T-cell (primary cell): ENCODE measurements around the gene BOLA1. TPM values are rescaled to one million over a fixed set of nuclear protein-coding genes. Genes with fewer than 3 reads are reported as not detected.
"Not testable (repeated sequence)": the region's sequence is repeated elsewhere in the genome, so short reads cannot be mapped to it uniquely, and the experiment has no call there.

Experiments
- ATAC-seq, 4 experiments: fragments of 200-7000 bp in 3 of 4; fragments of 150-1000 bp in 1 of 4; cut with Tn5 transposase; replicated peaks in 1 of 4; 1 replicate in 3 of 4; 2 replicates in 1 of 4; pipeline ENCODE4 v1.10.0; 2021; ENCODE audit warnings: moderate library complexity in 3 of 4, mild to moderate bottlenecking in 2 of 4, moderate number of reproducible peaks in 1 of 4
- CTCF ChIA-PET, 2 donors: fragments of 300-600 bp; sonication (Branson Sonifier 250); formaldehyde crosslinking; loops; one replicate each; lab custom pipeline; 2022; ENCODE audit warnings: antibody characterized with exemption in 2 of 2; lab: Charles Lee
- POLR2A ChIA-PET, 2 donors: fragments of 300-600 bp; sonication (Branson Sonifier 250); formaldehyde crosslinking; loops; one replicate each; lab custom pipeline; 2022; ENCODE audit warnings: antibody characterized with exemption in 2 of 2; lab: Charles Lee
- DNase-seq, 35 experiments: peaks; one replicate each; pipeline versions ENCODE4 v3.0.0 to v3.0.0-alpha.2; 2013 to 2023
- H3K27ac ChIP-seq: one replicate; pipeline ENCODE4 v1.5.1; 2013; ENCODE audit warnings: low read length
- H3K27me3 ChIP-seq, 2 experiments: replicated peaks in 1 of 2; 1 replicate in 1 of 2; 2 replicates in 1 of 2; pipeline versions ENCODE4 v1.6.1 to v1.7.0; 2013; ENCODE audit warnings: low read length in 1 of 2, mixed read lengths in 1 of 2; ENCODE audit not compliant: control insufficient read depth in 2 of 2, insufficient read depth in 2 of 2; ENCODE audit errors: extremely low read depth in 1 of 2
- H3K36me3 ChIP-seq, 2 donors: 1 replicate in 1 of 2; 2 replicates in 1 of 2; pipeline versions ENCODE4 v1.6.1 to v1.7.0; 2013; ENCODE audit warnings: low read length in 1 of 2; ENCODE audit not compliant: control insufficient read depth in 2 of 2, insufficient read depth in 1 of 2; ENCODE audit errors: extremely low read depth in 1 of 2
- H3K4me1 ChIP-seq, 2 experiments: 1 replicate in 1 of 2; 2 replicates in 1 of 2; pipeline versions ENCODE4 v1.6.1 to v1.7.0; 2013; ENCODE audit warnings: low read length in 2 of 2, mixed read lengths in 1 of 2; ENCODE audit not compliant: insufficient read depth in 2 of 2, control insufficient read depth in 1 of 2; ENCODE audit errors: extremely low read depth in 1 of 2
- H3K4me3 ChIP-seq, 2 donors: 1 replicate in 1 of 2; 2 replicates in 1 of 2; pipeline versions ENCODE4 v1.5.1 to v1.7.0; 2013; ENCODE audit warnings: mild to moderate bottlenecking in 2 of 2, low read length in 1 of 2, moderate library complexity in 1 of 2; ENCODE audit not compliant: control insufficient read depth in 1 of 2; ENCODE audit errors: extremely low read depth in 1 of 2
- H3K9me3 ChIP-seq: 2 replicates; pipeline ENCODE4 v1.7.0; 2013
- H3K27ac Mint-ChIP-seq, 2 donors: one replicate each; pipeline ENCODE4 v1.8.0; 2020 to 2021; ENCODE audit warnings: mild to moderate bottlenecking in 2 of 2, mixed read lengths in 2 of 2
- H3K27me3 Mint-ChIP-seq, 2 donors: one replicate each; pipeline ENCODE4 v1.8.0; 2021 to 2022; ENCODE audit warnings: mixed read lengths in 2 of 2
- H3K36me3 Mint-ChIP-seq: one replicate; pipeline ENCODE4 v1.8.0; 2021; ENCODE audit warnings: mixed read lengths
- H3K4me1 Mint-ChIP-seq, 3 donors: one replicate each; pipeline ENCODE4 v1.8.0; 2020 to 2022; ENCODE audit warnings: mixed read lengths in 3 of 3, mild to moderate bottlenecking in 1 of 3
- H3K4me3 Mint-ChIP-seq, 3 donors: one replicate each; pipeline ENCODE4 v1.8.0; 2020 to 2022; ENCODE audit warnings: mild to moderate bottlenecking in 3 of 3, mixed read lengths in 3 of 3, moderate library complexity in 3 of 3
- H3K9me3 Mint-ChIP-seq, 3 donors: one replicate each; pipeline ENCODE4 v1.8.0; 2020 to 2022; ENCODE audit warnings: mixed read lengths in 3 of 3
- WGBS: methylation state at CpG from one replicate; pipeline ENCODE4 v1.1.5; 2013; ENCODE audit warnings: missing lambda C conversion rate; ENCODE audit not compliant: insufficient coverage; 5-methylcytosine and 5-hydroxymethylcytosine counted together
- total RNA-seq, 35 experiments: library from RNA in 6 of 35; stranded (reverse) in 6 of 35; fragments of 120-200 nt in 1 of 35; gene quantifications; one replicate each; pipeline versions ENCODE4 v1.2.1 to v1.2.4 and lab custom pipeline; 2013 to 2026

BOLA1 gene
- total RNA-seq, 5 donors from 2014 or later (not counting 1 experiment from before 2014, with no cell fraction given): 6.0 to 27.6 (median 26.1) TPM

DNA sequence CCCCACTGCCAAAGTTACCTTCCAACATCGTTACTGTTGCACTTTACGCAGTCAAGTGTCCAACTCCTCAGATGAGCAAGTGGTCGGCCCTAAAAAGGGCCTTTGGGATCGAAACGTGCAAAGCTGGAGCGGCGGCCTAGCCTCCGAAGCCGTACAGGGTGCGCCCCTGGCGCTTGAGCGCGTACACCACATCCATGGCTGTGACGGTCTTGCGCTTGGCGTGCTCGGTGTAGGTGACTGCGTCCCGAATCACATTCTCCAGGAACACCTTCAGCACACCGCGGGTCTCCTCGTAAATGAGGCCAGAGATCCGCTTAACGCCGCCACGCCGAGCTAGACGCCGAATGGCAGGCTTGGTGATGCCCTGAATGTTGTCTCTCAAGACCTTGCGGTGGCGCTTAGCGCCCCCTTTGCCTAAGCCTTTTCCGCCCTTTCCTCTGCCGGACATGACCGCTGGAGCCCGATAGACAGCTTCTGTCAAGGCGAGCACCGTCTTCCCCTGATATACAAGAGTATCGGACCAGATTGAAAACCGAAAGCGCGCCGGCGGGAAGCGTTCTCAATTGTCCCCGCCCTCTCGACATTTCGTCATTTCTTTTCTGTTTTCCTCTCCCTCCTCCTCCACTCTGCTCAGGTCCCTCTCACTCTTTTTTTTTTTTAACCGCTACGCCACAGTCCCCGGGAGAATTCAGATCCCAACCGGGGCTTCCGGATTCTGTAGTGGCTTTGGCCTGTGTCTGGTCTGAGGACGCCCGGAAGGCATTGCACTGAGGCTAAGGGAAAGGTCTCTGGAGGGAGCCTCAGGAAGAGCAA lies 38.5 kb upstream of the BOLA1 start:
- H3K27me3 ChIP-seq, H3K36me3 Mint-ChIP-seq, H3K4me1 Mint-ChIP-seq, POLR2A ChIA-PET, H3K9me3 Mint-ChIP-seq, CTCF ChIA-PET, H3K4me1 ChIP-seq, DNase-seq, H3K36me3 ChIP-seq, H3K27ac Mint-ChIP-seq, H3K4me3 Mint-ChIP-seq, H3K27me3 Mint-ChIP-seq, H3K9me3 ChIP-seq, H3K27ac ChIP-seq, H3K4me3 ChIP-seq: not testable (repeated sequence)
- WGBS: no CpG with 5 or more reads among the region's 55 CpGs
- peak; percentile 78 to 86 (median 86) for ATAC-seq

DNA sequence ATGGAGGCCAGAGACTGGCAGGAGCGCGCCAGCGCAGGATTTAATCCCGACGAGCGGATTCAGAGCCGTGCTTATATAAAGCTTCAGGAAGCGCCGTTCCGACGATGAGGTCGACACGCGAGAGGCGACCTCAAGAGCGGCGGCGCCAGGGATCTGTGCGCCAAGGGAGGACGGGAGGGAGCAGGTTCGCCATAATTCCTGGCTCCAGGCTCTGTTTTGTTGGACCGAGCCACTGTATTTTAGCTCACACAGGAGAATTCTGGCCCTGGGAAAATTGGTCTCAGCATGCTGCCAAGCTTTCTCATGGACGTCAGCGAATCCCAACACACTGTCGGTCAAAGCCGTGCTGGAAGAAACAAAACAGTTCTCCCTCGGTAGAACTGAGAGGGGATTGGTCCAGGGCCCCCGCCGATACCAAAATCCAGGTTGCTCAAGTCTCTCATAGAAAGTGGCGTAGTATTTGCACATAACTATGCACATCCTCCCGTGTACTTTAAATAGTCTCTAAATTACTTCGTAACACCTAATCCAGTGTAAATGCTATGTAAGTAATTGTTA lies 37.8 kb upstream of the BOLA1 start:
- ATAC-seq: peak in 2 of 4 experiments; percentile 8 to 22
- H3K27me3 ChIP-seq, POLR2A ChIA-PET, H3K9me3 ChIP-seq, H3K27ac ChIP-seq, H3K27ac Mint-ChIP-seq, H3K27me3 Mint-ChIP-seq, H3K36me3 ChIP-seq, H3K9me3 Mint-ChIP-seq, DNase-seq, H3K36me3 Mint-ChIP-seq, H3K4me3 ChIP-seq, CTCF ChIA-PET, H3K4me3 Mint-ChIP-seq, H3K4me1 Mint-ChIP-seq, H3K4me1 ChIP-seq: not testable (repeated sequence)
- no CpG with 5 or more reads among the region's 32 CpGs for WGBS

DNA sequence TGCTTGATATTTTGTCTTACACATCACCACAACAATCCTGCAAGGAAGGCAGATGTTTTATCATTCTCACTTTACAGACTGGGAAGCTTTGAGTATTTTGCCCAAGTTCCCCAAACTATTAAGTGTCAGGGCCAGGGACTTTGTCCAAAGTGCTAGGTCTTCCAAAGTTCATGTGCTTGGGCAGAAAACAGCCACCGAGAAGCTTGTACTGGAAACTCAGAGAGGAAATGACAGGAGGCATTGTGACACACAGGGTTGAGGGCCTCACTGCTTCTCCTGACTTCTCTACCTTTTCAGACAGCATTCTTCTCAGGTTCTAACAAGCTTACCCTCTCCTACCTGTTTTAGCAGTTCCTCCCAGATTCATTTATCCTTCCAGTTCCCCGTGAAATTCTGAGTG lies 32.5 kb upstream of the BOLA1 start:
- H3K4me1 ChIP-seq, DNase-seq, H3K36me3 Mint-ChIP-seq, H3K9me3 ChIP-seq, H3K27ac Mint-ChIP-seq, H3K4me1 Mint-ChIP-seq, H3K9me3 Mint-ChIP-seq, POLR2A ChIA-PET, H3K27ac ChIP-seq, H3K27me3 Mint-ChIP-seq, CTCF ChIA-PET, H3K36me3 ChIP-seq, ATAC-seq, H3K4me3 ChIP-seq, H3K4me3 Mint-ChIP-seq, H3K27me3 ChIP-seq: not testable (repeated sequence)
- no CpG with 5 or more reads among the region's 2 CpGs for WGBS

DNA sequence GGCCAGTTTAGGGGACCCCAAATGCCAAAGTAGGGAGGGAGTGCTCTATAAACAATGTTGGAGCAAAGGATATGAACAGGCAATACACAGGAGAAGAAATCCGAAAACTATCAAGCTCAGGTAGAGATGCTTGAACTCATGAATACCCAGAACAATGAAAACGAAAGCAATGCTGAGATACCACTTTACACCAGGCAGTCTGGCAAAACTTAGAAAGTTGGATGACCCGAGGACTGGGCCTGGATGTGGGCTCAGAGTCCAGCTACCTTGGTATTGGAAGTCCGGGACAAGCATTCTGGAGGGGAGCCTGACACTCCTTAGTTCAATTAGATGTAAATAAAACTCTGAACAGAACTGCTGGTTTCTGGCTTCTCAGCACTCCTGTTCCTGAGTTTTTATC lies 26.3 kb upstream of the BOLA1 start:
- WGBS: no CpG with 5 or more reads among the region's 4 CpGs
- H3K9me3 Mint-ChIP-seq, ATAC-seq, H3K27ac ChIP-seq, CTCF ChIA-PET, H3K36me3 ChIP-seq, H3K27me3 Mint-ChIP-seq, H3K4me3 Mint-ChIP-seq, H3K36me3 Mint-ChIP-seq, H3K9me3 ChIP-seq, H3K4me1 ChIP-seq, H3K4me1 Mint-ChIP-seq, H3K4me3 ChIP-seq, POLR2A ChIA-PET, DNase-seq, H3K27ac Mint-ChIP-seq, H3K27me3 ChIP-seq: not testable (repeated sequence)

DNA sequence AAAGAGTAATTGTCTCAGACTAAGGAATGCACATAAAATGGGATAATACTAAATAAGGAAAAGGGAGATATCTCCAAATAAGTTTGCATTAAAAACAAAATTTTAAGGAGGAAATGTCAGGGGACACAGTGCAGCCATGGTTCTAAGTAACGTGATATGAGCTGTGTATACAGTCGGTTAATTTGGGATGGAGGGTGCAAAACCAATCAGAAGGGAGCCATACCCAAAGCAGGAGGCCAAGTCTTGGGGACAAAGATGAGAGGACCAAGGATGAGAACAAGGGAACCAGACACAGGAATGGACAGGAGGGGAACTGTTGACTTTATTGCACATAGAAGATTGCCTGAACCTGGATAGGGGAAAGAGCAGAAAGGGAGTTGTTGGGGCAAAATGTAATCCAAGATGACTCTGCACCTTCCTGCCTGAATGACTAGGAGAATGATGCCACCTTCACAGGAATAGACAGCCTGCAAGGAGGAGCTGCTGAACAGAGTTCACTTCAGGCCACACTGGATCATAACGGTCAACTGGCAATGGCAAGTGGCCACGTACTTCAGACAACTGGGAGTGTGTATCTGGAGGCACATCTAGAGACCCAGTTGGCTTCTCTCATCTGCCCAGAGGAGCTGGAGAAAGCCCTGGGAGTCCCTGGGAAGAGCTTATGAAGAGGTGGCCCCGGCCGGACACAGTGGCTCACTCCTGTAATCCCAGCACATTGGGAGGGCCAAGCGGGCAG lies 22.0 kb upstream of the BOLA1 start:
- no peak for DNase-seq
- Mint-ChIP-seq H3K9me3 (no peaks in the 10 kb centered on the region), H3K4me3 (no peak overlapping the region), H3K36me3 (peaks cover 3% of the 10 kb centered on the region), H3K4me1 (peaks cover 34 to 38% (median 38%) of the 10 kb centered on the region in 3 donors), H3K27me3 (no peaks in the 10 kb centered on the region), H3K27ac (peak overlapping the region; percentile 27 to 79)
- H3K4me3 ChIP-seq: no peak overlapping the region
- peaks cover 0 to 3% of the 10 kb centered on the region in 2 experiments for H3K27me3 ChIP-seq
- POLR2A ChIA-PET: interaction anchor here in 1 of 2 donors (0.7 to 0.9 kb wide), 2 partner anchors 10 to 33 kb away, joined by 3 to 4 read pairs; a partner anchor contains a TSS
- CTCF ChIA-PET: no interaction called here
- peaks cover 14 to 19% of the 10 kb centered on the region in 2 experiments for H3K4me1 ChIP-seq
- no peak for ATAC-seq
- H3K9me3 ChIP-seq: no peaks in the 10 kb centered on the region
- H3K36me3 ChIP-seq: no peaks in the 10 kb centered on the region
- WGBS: 93% methylated on average over 7 of the region's 7 CpGs
- H3K27ac ChIP-seq: no peak overlapping the region

DNA sequence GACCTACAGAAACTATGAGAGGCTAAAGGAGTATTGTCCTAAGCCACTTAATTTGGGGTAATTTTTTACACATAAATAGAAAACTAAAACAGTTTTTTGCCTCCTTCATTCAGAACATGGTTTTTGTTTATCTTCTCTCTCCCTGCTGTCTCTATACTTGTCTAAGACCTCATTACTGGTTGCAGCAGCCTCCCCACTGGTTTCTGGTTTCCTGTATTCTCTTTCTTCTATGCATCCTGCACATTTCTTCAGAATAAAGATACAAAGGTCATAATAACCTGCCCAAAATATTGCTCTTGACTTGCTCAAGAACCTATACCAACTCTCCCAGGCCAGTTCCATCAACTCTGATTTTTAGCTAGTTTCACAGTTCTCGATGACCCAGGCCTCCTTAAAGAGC lies 19.8 kb upstream of the BOLA1 start:
- ChIA-PET POLR2A (no interaction called here), CTCF (no interaction called here)
- H3K27ac Mint-ChIP-seq: peak overlapping the region; percentile 79 to 85
- Histone ChIP-seq H3K9me3 (no peaks in the 10 kb centered on the region), H3K36me3 (no peaks in the 10 kb centered on the region), H3K4me3 (no peak overlapping the region), H3K27ac (peak overlapping the region; percentile 30), H3K4me1 (peaks cover 23 to 25% of the 10 kb centered on the region in 2 experiments), H3K27me3 (peaks cover 0 to 3% of the 10 kb centered on the region in 2 experiments)
- peaks cover 35 to 41% (median 40%) of the 10 kb centered on the region in 3 donors for H3K4me1 Mint-ChIP-seq
- ATAC-seq (peak; percentile 67 to 99 (median 94)), DNase-seq (peak in 18 of 35 experiments; percentile 14 to 58 (median 30))
- 75% methylated on average over 1 of the region's 1 CpG for WGBS
- H3K27me3 Mint-ChIP-seq: no peaks in the 10 kb centered on the region
- H3K9me3 Mint-ChIP-seq: no peaks in the 10 kb centered on the region
- peak overlapping the region; percentile 0 to 52 (median 1) for H3K4me3 Mint-ChIP-seq
- peaks cover 3% of the 10 kb centered on the region for H3K36me3 Mint-ChIP-seq
